NAMALWA (cell line): ENCODE data around the gene FOSL2.

ENCODE experiments used
- DNase-seq: peaks from one replicate; pipeline ENCODE4 v3.0.0-alpha.2; 2015; ENCODE audit warnings: low spot score

Gene FOSL2

DNA sequence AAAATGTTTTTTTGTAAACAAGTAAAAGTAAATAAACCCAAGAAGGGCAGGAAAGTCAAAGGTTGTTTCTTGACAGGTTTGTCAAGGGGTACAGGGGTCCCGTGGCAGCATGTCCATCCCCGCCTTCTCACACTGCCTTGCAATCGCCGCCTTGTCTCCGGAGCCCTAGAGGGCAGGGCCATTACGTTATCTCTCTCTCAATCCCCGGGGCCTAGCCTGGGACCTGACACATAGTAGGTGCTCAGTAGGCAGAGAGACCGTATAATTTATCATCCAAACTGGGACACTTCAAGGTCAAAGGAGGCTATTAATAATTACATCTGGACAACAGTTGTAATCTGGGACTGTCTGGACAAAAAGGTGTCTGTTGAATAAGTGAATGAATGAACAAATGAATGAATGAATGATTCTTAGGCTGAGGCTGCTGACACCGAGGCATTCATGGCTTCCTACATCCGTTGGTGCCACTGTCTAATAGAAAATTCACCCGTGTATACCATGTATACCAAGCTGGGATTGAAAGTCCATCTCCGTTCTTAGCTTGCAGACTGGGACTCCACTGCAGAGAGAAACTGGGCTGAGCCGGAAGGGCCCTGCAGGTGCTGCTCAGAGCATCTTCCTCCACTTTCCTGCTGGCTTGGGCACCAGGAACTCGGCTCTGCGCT is 58.4 kb downstream of the FOSL2 start:
- no peak for DNase-seq

DNA sequence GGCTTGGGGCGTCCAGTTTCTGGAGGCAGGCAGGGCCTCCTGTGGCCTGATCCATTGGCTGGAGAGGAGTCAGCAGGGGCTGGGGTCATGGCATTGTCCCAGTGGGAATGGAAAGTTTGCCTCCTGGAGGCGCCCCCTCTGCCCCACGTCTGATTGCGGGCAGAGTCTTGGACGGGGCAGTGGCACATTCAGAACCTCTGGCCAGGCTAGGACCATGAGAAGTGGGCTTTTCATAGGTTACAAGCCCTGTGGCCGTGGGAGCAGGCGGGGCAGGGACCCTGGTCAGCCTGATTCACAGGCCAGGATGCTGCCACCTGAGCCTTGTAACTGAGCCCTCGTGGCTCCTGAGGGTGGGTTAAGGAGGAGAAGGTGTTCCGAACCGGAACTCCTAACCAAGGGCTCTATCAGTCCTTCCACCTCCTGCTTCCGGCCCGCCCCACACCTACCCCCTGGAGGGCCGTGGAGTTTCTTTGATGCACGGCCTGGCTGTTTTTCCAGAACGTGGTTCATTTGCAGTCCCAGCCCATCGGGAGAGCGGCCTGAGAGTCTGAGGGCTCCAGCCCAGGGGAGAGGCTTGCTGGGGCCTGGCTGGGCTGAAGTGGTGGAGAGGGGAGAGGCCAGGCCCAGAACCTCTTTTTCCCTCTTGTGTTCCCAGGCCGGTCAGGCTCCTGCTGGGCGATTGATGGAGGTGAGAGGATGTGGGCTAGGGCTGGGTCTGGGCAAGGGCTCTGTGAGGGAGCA is 59.3 kb downstream of the FOSL2 start:
- no peak for DNase-seq

DNA sequence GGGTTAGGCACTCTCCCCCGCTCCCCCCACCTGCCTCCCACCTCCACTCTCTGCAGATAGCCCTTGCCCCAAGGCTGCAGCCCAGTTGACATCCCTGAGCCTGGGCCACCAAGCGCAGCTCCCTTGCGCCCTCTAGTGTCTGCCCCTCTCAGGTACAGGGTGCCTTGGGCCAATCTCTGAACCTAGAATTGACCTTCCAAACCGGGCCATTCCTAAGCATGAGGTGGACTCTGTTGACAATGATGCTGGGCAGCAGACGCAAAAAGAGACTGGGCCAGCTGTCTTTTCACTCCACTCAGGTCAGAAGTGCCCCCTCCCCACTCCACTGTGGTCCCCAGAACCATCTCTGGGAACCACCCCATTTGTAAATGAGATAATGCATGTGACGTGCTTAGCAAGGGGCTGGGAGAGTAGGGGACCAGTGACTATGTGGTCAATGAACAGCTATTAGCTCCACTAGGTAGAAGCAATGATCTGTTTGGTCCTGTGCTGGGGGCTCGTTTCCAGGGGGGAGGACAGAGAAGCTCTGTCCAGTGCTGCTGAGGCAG is 60.0 kb downstream of the FOSL2 start:
- DNase-seq = peak; percentile 63

DNA sequence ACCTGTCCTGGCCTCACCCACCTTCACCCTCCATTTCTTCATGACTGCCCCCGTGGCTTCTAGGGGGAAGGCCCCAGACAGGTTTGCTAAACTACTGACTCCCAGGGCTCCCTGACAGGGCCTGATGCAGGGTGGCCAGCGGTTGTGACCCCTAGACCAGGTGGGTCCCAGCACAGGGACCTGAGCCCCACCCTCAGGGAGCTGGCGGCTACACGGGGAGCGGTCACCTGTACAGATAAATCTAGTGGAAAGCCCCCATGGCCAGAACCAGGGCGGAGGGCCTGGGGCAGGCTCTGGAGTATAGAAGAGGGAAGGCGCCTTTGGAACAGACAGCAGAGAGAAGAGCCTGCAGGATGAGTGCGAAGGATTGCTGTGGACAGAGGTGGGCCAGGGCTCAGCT is 60.7 kb downstream of the FOSL2 start:
- no peak for DNase-seq

DNA sequence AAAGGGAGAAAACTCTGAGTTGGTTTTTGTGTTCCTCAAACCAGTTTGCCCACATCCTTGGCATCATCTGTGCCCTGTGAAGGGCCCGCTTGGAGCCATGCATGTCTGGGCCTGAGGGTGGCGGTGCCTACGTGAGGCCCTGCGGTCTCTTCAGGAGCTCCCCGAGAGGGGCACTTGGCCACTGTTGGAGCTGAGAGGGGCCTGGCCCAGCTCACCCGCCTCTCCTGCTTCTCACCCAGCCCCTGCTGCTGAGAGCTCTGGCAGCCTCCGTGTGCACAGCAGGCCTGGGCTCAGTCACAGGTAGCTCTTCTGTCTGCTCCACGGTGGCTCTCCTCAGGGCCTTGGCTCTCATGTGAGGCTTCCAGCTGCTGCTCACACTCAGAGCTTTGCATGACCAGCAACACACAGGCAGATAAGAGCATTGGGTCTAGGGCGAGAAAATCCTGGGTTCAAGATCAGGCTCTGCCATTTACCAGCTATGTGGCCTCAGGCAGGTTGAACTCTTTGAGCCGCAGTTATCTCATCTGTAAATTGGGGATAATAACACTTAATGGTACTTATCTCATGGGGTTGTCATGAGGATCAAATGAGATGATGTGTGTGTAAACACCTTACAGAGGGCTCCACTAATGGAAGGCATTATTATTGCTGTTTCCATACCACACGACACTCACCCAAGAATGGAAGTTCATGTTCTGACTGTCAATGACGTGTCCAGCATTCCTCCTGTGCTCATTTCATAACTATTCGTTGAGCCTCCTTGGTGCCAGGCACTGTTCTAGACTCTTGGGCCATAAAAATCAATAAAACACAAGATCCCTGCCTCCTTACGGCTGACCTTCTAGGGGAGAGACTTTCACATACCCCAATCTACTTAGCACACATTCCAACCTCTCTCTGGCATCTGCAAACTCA is 61.6 kb downstream of the FOSL2 start:
- no peak for DNase-seq

DNA sequence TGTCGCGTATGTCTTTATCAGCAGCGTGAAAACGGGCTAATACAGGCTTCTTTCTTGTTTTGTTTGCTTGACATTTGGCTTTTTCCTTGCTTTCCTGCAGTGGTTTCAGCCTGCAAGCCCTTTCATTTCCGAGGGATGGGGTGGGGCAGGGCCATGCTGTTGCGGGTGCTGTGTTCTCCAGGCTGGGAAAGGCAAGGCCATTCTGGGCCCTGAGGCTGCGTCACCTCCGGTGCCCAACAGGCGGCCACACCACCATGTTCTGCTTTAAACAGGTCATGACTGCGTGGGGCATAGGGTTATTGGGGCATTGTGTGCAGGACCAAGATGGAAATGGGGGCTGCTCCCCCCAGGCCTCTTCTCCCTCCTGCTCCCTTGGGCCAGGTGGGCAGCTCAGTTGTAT is 64.6 kb downstream of the FOSL2 start:
- DNase-seq = no peak

DNA sequence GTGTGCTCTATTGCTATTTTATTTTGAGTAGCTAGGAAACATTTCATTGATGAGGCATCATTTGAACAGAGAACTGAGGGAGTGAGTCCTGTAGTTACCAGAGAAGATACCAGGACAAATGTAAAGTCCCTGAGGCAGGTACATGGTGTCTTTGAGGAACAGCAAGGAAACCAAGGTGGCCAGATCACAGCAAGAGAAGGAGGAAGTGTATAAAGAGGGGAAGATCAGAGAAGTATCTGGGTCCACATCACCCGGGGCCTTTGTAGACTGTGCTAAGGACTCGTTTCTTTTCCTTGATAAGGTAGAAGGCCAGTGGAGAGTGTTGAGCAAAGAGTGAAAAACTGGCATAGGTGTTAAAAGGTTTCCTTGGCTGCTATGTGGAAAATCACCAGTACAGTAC is 68.4 kb downstream of the FOSL2 start:
- DNase-seq = no peak

DNA sequence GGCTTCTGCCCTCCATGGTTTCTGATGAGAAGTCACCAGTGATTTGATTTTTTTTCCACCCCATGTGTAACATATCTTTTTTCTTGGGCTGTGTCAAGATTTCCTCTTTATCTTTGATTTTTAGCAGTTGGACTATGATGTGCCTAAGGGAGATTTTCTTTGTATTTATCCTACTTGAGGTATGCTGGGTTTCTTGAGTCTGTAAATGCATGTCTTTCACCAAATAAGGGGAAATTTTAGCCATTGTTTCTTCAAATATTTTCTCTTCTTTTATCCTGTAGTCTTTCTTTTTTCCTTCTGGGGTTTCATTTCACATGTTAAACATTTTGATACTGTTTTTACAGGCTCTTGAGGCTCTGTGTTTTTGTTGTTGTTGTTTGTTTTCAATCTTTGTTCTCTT is 69.5 kb downstream of the FOSL2 start:
- no peak for DNase-seq

DNA sequence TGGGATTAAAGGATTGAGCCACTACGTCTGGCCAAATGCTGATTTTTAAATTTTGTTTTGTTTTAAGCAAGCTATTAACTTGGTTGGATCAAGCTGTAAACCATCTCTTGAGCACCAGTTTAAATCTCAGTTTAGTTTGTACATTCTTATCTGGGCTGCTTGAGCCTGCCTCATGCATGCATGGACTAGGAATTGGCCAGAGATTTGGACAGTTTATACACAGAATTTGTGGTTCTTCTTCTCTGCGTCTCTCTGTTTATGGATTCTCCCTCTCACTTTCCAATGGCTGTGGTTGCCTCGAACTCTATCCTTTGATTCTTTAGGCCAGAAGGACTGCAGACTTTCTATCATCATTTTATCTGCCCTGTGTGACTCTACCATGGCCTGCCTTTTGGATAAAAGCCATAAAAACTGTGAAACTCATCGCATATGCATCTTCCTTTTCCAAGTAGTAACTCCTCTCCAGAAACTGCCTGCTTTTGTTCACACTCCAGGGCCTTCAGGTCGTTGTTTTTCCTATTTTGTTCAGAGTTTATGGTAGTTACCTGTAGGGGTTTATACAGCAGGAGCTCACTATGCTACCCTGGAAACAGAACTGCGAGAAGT is 70.7 kb downstream of the FOSL2 start:
- no peak for DNase-seq

DNA sequence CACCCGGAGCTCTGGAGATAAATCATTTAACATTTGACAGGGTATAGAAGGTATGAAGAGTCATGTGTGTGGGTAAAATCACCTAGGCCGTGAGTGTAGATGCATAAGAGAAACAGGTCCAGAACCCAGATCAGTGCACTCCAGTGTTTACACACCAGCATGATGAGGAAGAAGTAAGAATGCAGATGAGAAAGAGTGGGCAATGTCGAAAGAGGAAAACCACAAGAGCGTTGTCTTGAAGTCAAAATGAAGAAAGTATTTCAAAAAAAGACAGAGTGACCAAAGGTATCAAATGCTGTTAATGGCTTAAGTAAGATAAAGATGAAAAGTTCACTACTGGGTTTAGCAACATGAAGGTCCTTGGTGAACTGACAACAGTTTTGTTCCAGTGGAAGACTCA is 71.2 kb downstream of the FOSL2 start:
- DNase-seq = no peak

DNA sequence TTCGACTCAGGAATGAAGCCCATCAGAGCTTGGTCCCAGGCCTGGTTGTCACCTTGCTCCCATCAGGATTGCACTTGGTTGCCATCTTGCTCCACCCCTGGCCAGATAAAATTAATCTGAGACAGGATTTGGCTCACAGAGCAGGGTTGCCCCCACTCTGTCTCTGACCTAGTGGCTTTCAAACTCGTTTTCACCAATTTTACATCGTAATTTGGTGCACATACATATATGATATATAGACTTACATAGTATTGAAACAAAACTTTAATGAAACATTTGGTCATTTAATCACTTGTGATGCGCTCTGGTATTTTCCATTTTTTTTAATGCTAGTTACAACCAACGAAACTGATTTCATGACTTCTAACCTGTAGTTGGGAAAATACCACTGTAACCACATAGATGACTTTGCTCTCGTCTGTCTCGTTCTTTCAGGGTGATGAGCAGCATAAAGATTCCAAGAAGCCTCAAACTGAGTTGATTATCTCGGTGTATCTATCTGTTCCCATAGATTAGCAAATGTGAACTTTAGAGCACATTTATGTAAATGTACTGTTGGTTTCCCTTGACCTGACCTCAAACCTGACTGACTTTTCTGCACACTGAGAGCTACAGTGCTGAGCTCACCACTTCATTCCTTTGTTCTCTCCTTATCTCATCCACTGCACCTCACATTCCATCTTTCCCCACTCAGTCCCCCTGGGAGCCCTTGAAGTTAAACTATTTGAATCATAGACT is 72.7 kb downstream of the FOSL2 start:
- no peak for DNase-seq
